HG03442 (cell line): ENCODE results near the gene TMA7B.

Source experiments
- ATAC-seq: cut with Tn5 transposase; IDR thresholded peaks from one replicate; pipeline ENCODE4 v1.9.1; 2021; ENCODE audit warnings: mild to moderate bottlenecking, moderate library complexity; ENCODE audit not compliant: unreplicated experiment

TMA7B gene

GRCh38 chr22:39932918-39933649 is 27.1 kb upstream of the TMA7B start:
- ATAC-seq, result no peak

DNA sequence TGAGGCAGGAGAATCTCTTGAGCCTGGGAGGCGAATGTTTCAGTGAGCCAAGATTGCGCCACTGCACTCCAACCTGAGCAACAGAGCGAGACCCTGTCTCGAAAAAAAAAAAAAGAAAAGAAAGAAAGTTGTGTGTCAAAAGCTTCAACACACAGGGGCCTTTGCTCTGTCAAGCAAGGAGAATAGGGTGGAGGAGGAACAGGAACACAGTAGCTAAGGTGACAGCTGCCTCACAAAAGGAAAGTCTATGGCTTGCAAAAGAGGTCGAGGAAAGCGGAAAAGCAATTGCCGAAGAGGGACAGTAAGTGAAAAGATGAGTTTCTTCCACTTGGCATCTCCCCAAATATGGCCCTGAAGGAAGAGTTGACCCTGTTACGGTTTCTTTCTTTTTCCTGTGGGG is 26.5 kb upstream of the TMA7B start:
- ATAC-seq, result no peak

DNA sequence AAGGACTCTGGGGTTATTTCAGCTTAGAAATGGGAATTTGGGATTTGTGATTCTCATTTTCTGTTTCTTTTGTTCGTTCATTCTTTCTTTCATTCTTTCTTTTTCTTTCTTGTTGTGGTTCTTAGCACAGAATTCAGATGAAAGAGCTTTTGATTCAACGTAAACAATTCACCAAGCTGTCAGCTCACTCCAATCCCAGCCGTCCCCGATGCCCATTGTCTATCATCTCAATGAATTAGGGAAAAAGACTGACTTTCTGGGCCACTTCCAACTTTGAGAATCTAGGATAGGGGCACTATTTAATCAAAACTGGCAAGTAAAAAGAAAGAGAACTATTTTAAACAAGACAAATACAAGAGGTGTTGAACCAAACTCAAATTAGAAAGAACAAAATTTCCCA is 25.1 kb upstream of the TMA7B start:
- no peak for ATAC-seq

DNA sequence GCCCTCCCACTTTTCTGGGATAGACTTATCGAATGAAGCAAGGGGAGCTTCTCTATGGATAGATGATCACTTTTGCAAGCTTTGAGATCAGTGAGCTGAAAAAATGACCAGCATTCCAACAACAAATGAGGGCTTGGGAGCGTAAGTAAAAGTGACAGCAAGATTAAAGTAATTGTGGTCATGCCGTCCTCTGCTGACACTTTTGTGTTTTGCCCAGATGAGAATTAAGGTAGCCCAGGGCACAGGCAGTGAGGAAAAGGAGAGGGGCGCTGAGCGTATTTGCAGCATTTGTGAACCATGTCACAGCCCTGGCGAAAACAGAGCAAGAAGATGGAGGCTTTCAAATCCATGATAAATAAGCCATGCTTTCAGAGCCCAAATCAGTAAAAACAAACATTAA is 24.6 kb upstream of the TMA7B start:
- no peak for ATAC-seq

DNA sequence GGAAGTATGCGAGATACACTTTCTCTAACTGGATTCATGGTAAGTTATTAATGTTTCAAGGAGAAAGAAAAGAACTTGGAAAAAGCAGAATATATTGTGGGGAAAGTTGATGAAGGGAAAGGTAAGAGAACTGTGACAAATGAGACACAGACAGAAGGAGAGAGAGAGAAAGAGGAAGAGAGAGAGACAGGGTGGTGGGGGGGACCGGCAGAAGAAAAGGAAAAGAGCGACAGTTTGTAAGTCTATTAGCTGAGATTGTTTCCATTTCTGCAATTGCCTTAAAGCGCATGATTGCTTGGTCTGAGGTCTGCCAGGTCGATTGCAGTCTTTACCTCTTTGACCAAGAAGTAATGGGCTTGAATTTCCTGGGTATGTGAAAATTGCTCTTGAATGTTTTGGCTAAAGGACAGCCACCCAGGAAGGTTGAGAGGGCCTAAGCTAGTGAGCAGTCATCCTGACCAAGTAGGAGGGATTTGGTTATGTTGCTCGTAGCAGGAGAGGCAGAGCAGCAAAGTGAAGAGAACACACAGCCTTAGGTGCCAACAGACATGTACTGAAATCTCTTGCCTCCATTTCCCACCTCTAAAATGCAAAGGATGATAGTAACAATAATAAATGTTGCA is 23.6 kb upstream of the TMA7B start:
- ATAC-seq, result no peak

DNA sequence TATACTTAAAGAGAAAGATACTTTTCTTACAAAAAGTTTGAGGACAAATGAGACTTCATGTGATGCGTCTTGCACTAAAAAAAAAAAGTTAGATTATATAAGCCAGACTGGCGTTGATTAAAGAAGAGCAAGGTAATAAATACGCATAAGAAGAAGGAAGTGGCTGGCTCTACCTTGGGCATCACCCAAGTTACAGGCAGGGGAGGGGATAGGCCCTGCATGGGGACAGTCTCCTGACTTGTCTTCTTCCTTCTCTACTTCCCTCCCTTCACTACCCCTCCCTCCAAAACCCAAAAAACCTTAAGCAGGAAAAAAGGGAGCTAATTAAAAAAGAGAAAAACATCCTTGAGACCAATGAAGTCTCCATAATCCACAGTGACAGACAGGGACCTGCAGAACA is 22.3 kb upstream of the TMA7B start:
- no peak for ATAC-seq

- no peak for ATAC-seq
Observed at GRCh38 chr22:39938509-39939111, 21.6 kb upstream of the TMA7B start.

DNA sequence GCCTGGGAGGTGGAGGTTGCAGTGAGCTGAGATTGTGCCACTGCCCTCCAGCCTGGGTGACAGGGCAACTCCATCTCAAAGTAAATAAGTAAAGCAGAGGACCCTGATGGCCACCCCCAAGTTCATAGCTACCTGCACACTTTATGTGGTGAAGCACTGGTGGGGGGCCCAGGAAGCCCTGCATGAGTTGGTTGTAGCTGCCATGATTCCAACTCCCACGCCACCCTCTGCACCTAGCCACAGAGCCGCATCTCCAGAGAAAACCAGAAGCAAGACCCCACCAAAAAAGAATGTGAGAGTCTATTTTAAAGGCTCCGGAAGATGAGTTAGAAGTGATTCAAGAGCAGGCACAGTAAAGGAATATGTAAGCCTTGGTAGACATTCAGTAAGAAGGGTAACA is 20.4 kb upstream of the TMA7B start:
- no peak for ATAC-seq

- ATAC-seq, result no peak
Observed at GRCh38 chr22:39940757-39941305, 19.4 kb upstream of the TMA7B start.

- ATAC-seq, result no peak
Observed at GRCh38 chr22:39941601-39942000, 18.6 kb upstream of the TMA7B start.

- no peak for ATAC-seq
Observed at GRCh38 chr22:39942439-39943230, 17.6 kb upstream of the TMA7B start.

DNA sequence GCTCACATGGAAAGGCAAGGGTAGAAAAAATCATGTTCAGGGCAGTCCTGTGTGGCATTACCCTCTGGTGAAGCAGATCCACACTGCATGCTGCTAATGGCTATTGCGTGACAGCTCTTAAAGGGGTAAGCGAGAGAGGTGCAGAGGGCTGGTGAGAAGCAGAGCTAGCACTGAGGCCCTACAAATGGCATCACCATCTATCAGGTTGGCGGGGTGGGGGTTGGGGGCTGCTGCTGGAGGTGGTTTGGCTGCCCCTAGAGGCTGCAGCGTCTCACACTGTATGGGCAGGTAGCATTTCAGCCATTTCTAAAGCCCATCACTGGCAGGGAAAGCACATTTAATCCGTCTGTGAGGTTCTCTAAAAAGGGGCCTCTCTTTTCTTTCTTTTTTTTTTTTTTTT is 16.9 kb upstream of the TMA7B start:
- ATAC-seq, result no peak

GRCh38 chr22:39943953-39944872 is 16.0 kb upstream of the TMA7B start:
- no peak for ATAC-seq

DNA sequence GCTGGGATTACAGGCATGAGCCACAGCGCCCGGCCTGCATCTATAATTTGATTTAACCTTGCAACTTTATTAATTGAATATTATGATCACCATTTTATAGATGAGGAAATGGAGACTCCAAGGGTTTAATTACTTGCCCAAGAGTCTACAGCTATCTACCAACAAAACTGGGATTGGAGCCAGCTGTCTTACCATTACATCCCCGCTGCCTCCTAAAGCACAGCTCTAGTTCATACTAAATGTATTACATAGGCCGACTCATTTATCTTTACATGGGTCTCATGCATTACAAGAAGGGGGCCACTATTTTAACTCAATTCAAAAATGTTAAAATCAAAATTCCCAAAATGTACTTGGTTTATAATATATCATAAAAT is 14.1 kb upstream of the TMA7B start:
- no peak for ATAC-seq

DNA sequence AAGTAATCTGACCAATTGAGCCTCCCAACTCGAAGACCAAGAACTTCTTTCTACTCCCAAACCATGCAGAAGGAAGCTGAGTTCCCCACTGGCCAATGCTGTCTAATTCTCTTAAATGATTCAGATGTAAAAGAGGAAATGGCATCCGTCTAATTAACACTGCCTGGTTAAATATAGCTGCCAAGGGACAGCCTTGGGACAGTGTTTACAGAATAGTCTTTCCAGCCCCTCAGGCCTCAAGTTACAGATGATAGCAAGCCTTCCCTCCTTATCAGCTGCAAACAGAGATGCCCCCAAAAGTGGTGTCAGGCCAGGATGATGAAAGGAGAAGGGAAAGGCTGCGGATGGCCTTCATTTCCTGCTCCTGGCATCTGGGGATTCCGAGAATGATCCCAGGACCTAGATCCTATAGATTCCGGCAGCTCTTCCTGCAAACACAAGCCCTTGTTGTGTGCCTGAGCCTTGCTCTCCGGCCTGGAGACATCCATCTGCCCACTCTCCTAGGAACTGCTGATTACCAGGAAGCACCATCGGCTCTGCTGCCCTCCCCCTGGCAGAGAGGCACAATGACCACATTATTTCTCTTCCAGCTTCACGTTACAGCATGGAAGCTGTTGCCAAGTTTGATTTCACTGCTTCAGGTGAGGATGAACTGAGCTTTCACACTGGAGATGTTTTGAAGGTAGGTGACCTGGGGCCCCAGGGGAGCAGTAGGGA is 13.5 kb upstream of the TMA7B start:
- ATAC-seq, result no peak

DNA sequence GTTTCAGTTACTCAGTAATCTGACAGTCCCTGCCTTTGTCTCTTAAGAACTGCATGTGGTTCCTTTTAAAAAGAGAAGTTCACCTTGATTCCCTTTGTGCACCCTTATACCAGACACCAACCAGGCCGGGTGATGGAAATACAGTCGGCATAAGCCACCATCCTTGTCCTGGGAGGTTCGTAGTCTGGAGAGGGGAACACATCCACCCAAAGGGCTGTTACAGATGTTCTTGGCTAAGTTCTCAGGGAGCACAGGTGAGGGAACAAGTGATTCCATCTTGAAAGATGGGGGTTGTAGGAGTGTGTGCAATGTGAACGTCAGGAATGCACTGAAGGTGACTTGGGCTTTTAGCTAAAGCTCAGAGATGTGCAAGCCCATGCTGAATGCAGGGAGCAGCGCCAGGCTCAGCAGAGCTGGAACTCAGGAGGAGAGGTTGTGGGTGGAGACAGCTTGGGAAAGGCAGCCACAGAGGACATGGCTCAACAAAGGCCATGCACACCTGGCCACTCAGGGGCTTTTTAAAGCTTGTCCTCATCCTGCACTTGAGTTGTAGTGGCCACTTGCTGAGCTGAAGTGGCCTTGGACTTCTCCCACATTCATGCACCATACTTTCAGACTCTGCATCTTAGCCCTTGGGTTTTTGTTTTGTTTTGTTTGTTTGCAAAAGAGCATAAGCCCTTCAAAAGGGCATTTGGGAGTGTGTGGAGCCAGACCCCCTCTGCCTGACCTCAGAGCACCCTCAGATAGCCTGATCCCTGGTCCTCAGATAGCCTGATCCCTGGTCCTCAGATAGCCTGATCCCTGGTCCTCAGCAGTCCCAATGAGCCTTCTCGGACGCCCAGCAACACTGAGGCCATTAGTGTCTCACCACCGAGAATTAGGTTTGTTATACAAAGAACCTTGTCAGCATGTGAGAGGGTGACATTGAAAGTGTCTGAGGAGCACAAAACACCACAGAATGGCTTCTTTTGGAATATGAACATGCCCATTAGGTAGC is 12.7 kb upstream of the TMA7B start:
- no peak for ATAC-seq

GRCh38 chr22:39949964-39950737 is 10.0 kb upstream of the TMA7B start:
- ATAC-seq, result no peak
